Keratinocyte (primary cell): ENCODE data around the gene MCAM.

Source experiments
- EZH2 ChIP-seq: IDR thresholded peaks from one replicate; pipeline ENCODE4 v1.6.1; 2012; ENCODE audit warnings: inconsistent platforms, mild to moderate bottlenecking, low read length, moderate library complexity
- TF ChIP-seq, protein P1 (sequence below), 3 experiments: IDR thresholded peaks in 1 of 3; conservative IDR thresholded peaks in 1 of 3; optimal IDR thresholded peaks in 1 of 3; 2 replicates in 2 of 3; 3 replicates in 1 of 3; pipeline versions ENCODE3 to v1.5.1; 2011; ENCODE audit warnings: low read length in 3 of 3, mild to moderate bottlenecking in 3 of 3, moderate library complexity in 2 of 3, control low read depth in 1 of 3, inconsistent platforms in 1 of 3; ENCODE audit not compliant: insufficient read depth in 2 of 3; ENCODE audit errors: extremely low read depth in 1 of 3

DNA sequence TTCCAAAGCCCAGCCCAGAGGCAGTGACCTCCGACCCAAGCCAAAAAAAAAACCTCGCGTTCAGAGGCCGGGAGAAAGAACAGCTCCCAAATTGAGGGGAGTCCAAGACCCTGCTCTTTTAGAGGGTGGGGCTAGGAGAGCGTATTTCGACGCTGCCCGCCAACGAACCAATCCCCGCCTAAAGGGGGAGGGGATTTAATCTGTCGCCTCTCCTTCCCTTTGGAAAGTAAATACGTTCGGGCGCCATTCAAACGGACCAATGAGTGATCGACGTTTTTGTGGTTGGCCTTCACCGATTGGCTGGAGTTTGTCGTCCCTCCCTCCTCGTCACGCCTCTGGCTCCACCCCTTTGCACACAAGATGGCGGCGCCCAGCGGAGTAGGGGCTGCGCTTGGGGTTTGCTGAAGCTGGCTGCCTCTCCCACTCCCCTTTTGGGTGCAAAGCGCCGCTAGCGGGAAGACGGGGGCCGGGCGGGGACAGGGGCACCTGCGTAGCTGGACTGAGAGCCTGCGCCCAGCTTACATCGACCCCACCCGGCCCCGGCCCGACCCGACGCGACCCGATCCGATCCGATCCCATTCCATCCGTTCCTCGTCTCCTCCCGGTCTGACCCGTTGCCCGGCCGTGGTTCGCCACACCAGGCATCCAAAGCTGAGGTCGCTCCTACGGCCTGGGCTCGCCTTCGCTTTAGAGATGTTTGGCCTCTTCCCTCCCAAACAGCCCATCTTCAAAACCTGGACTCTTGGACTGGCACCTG lies 17.4 kb upstream of the MCAM start, which contains the start of gene RNF26:
- TF ChIP-seq, protein P1, sequence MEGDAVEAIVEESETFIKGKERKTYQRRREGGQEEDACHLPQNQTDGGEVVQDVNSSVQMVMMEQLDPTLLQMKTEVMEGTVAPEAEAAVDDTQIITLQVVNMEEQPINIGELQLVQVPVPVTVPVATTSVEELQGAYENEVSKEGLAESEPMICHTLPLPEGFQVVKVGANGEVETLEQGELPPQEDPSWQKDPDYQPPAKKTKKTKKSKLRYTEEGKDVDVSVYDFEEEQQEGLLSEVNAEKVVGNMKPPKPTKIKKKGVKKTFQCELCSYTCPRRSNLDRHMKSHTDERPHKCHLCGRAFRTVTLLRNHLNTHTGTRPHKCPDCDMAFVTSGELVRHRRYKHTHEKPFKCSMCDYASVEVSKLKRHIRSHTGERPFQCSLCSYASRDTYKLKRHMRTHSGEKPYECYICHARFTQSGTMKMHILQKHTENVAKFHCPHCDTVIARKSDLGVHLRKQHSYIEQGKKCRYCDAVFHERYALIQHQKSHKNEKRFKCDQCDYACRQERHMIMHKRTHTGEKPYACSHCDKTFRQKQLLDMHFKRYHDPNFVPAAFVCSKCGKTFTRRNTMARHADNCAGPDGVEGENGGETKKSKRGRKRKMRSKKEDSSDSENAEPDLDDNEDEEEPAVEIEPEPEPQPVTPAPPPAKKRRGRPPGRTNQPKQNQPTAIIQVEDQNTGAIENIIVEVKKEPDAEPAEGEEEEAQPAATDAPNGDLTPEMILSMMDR (optimal IDR thresholded peaks at IDR 0.05 in 1 of 3, IDR thresholded peaks at IDR 0.05 in 1 of 3, conservative IDR thresholded peaks at IDR 0.05 in 1 of 3; ENCODE audit: extremely low read depth in 1 of 3, insufficient read depth in 2 of 3, low read length in 3 of 3): no peak
- TF ChIP-seq EZH2: no peak
